ENCODE results near the gene RPS21. TPM values are rescaled to one million over a fixed set of nuclear protein-coding genes. Genes with fewer than 3 reads are reported as not detected.

Gene RPS21
- total and polyA plus RNA-seq, 9 of the 15 experiments (the other 6 are each of a cell fraction or from before 2014, with no cell fraction given), result 1,380 to 5,647 (median 3,091) TPM

DNA sequence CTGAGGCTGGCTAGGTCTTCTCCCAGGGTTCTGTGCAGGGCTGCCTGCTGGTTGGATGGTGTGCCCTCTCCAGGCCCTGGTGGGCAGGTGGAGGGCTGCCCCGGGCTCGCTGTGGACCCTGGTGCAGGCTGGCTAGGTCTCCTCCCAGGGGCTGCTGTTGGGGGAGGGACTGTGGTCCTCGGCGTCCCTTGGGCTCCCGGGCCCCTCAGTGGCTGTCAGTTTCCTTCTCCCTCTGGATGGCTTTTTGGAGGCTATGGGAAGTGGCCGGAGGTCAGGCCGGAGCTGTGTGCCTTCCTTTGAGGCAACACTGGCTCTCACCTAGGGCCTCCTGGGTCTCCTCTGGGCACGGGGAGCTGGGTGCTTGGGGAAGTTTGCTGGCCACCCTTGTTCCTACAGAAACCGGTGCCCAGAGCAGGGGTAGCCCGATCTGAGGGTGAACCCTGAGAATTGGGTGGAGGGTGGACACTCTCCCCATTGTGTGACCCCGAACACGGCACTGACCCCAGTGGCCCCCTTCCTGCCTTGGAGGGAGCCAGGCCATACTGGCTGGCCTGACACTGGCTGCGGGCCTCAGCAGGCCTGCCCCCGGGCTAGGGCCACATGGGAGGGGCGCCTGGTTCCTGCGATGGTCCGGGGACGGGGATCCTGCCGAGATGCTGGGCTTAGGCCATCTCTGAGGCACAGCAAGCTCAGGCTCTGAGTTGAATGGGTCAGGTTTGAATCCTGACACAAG lies 24.0 kb downstream of the RPS21 start:
- FAIRE-seq, result no peak
- BruUV-seq (replicated peaks), result no TSS peak

More for the DNA sequence above, 24.0 kb downstream of the RPS21 start:
- no peak overlapping the region for H3K27ac ChIP-seq (ENCODE audit: extremely low read depth, low read depth, low read length)
- peaks cover 17 to 91% of the 10 kb centered on the region in 2 experiments for H3K4me1 ChIP-seq (replicated peaks in 1 of 2; ENCODE audit: control insufficient read depth in 2 of 2, insufficient read depth in 2 of 2, low read length in 2 of 2)
- no peak overlapping the region for H2AFZ ChIP-seq (ENCODE audit: low read depth, low read length)
- no peak overlapping the region for H3K4me3 ChIP-seq
- TF ChIP-seq, protein P1, sequence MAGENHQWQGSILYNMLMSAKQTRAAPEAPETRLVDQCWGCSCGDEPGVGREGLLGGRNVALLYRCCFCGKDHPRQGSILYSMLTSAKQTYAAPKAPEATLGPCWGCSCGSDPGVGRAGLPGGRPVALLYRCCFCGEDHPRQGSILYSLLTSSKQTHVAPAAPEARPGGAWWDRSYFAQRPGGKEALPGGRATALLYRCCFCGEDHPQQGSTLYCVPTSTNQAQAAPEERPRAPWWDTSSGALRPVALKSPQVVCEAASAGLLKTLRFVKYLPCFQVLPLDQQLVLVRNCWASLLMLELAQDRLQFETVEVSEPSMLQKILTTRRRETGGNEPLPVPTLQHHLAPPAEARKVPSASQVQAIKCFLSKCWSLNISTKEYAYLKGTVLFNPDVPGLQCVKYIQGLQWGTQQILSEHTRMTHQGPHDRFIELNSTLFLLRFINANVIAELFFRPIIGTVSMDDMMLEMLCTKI (IDR thresholded peaks at IDR 0.05; ENCODE audit: partially characterized antibody), result no peak
- TF ChIP-seq ZNF764 (CRISPR knock-in tag; IDR thresholded peaks at IDR 0.05; ENCODE audit: low read depth) (no peak), KDM1A (IDR thresholded peaks at IDR 0.05) (no peak), MCM2 (IDR thresholded peaks at IDR 0.05; ENCODE audit: low read depth) (no peak), NBN (IDR thresholded peaks at IDR 0.05; ENCODE audit: low read depth) (no peak), CTBP1 (IDR thresholded peaks at IDR 0.05; ENCODE audit: borderline replicate concordance) (no peak), SP1 (CRISPR knock-in tag; IDR thresholded peaks at IDR 0.05) (no peak)
- TF ChIP-seq, protein P2, sequence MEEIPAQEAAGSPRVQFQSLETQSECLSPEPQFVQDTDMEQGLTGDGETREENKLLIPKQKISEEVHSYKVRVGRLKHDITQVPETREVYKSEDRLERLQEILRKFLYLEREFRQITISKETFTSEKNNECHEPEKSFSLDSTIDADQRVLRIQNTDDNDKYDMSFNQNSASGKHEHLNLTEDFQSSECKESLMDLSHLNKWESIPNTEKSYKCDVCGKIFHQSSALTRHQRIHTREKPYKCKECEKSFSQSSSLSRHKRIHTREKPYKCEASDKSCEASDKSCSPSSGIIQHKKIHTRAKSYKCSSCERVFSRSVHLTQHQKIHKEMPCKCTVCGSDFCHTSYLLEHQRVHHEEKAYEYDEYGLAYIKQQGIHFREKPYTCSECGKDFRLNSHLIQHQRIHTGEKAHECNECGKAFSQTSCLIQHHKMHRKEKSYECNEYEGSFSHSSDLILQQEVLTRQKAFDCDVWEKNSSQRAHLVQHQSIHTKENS (CRISPR knock-in tag; IDR thresholded peaks at IDR 0.05), result no peak
- TF ChIP-seq, protein P3, sequence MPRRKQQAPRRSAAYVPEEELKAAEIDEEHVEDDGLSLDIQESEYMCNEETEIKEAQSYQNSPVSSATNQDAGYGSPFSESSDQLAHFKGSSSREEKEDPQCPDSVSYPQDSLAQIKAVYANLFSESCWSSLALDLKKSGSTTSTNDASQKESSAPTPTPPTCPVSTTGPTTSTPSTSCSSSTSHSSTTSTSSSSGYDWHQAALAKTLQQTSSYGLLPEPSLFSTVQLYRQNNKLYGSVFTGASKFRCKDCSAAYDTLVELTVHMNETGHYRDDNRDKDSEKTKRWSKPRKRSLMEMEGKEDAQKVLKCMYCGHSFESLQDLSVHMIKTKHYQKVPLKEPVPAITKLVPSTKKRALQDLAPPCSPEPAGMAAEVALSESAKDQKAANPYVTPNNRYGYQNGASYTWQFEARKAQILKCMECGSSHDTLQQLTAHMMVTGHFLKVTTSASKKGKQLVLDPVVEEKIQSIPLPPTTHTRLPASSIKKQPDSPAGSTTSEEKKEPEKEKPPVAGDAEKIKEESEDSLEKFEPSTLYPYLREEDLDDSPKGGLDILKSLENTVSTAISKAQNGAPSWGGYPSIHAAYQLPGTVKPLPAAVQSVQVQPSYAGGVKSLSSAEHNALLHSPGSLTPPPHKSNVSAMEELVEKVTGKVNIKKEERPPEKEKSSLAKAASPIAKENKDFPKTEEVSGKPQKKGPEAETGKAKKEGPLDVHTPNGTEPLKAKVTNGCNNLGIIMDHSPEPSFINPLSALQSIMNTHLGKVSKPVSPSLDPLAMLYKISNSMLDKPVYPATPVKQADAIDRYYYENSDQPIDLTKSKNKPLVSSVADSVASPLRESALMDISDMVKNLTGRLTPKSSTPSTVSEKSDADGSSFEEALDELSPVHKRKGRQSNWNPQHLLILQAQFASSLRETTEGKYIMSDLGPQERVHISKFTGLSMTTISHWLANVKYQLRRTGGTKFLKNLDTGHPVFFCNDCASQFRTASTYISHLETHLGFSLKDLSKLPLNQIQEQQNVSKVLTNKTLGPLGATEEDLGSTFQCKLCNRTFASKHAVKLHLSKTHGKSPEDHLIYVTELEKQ (CRISPR knock-in tag; IDR thresholded peaks at IDR 0.05), result no peak
- TF ChIP-seq, protein P4, sequence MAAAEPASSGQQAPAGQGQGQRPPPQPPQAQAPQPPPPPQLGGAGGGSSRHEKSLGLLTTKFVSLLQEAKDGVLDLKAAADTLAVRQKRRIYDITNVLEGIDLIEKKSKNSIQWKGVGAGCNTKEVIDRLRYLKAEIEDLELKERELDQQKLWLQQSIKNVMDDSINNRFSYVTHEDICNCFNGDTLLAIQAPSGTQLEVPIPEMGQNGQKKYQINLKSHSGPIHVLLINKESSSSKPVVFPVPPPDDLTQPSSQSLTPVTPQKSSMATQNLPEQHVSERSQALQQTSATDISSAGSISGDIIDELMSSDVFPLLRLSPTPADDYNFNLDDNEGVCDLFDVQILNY (CRISPR knock-in tag; IDR thresholded peaks at IDR 0.05), result no peak
- H3K79me2 ChIP-seq (ENCODE audit: control insufficient read depth, insufficient read depth, low read length), result peaks cover 9% of the 10 kb centered on the region
- no peaks in the 10 kb centered on the region for H3K36me3 ChIP-seq (ENCODE audit: control insufficient read depth, insufficient read depth, low read length)
- DNase-seq (ENCODE audit: extremely low read depth in 1 of 4, low spot score in 3 of 4) (no peak), ATAC-seq (no peak)
- peaks cover 4% of the 10 kb centered on the region for H3K9me1 ChIP-seq (ENCODE audit: control insufficient read depth, insufficient read depth, low read length)
- 0 out of 2 replicates have a peak, but pooled peaks cover 3% of the 10 kb centered on the region for H4K20me1 ChIP-seq (replicated peaks; ENCODE audit: control insufficient read depth, insufficient read depth, low read length)
- intact Hi-C loops (cut with micrococcal nuclease) (loop anchor here (1.0 to 2.0 kb wide), 2 partner anchors 85 to 206 kb away; no protein-coding TSS in a partner anchor), in situ Hi-C loops (cut with MboI) (loop anchor here (10.0 kb wide), 1 partner anchor 204 kb away; no protein-coding TSS in a partner anchor)
- no peak overlapping the region for H3K4me2 ChIP-seq (ENCODE audit: insufficient read depth, low read length)
- CTCF ChIA-PET (ENCODE audit: low intra/inter-chr PET ratio), result interaction anchor here (1.4 to 1.5 kb wide), 2 partner anchors 86 to 381 kb away, joined by 5 to 6 read pairs; no protein-coding TSS in a partner anchor
- no peaks in the 10 kb centered on the region for H3K9me3 ChIP-seq (replicated peaks; ENCODE audit: control insufficient read depth, insufficient read depth, low read depth, low read length)
- POLR2A ChIA-PET, result interaction anchor here (0.6 to 2.0 kb wide), 3 partner anchors 9 to 85 kb away, joined by 3 to 4 read pairs (median 4); no protein-coding TSS in a partner anchor
- H3K27me3 ChIP-seq (ENCODE audit: control insufficient read depth in 2 of 2, insufficient read depth in 2 of 2, low read length in 2 of 2), result peaks cover 4 to 14% of the 10 kb centered on the region in 2 experiments; a peak in 3 of 5 replicates
- H3K9ac ChIP-seq (ENCODE audit: insufficient read depth in 1 of 2, low read depth in 2 of 2, low read length in 2 of 2), result peak overlapping the region in 1 of 2 experiments; percentile 85; a peak in 1 of 4 replicates
- WGBS (ENCODE audit: insufficient coverage, low coverage, missing lambda C conversion rate), result 17% methylated on average over 16 of the region's 19 CpGs
